Pancreas (tissue), 10 donors: Measurements from ENCODE around the gene LRPAP1. TPM values are rescaled to one million over a fixed set of nuclear protein-coding genes. Genes with fewer than 3 reads are reported as not detected.
"Not testable (repeated sequence)": the region's sequence is repeated elsewhere in the genome, so short reads cannot be mapped to it uniquely, and the experiment has no call there.

ENCODE experiments used
- ATAC-seq, 4 donors: fragments of 200-7000 bp; cut with Tn5 transposase; one replicate each; pipeline versions ENCODE4 v1.8.0 to v1.9.1; 2020; ENCODE audit warnings: mild to moderate bottlenecking in 4 of 4, moderate library complexity in 4 of 4
- DNase-seq, 6 donors: peaks; one replicate each; pipeline ENCODE4 v3.0.0-alpha.2; 2020
- FAIRE-seq: peaks from 2 replicates; lab custom pipeline; 2012; peaks lifted over from hg19 to GRCh38; lab: Jason Lieb, UNC
- H3K27ac ChIP-seq, 4 donors: fragments of 200-600 bp; sonication (generic); 1 replicate in 3 of 4; 2 replicates in 1 of 4; pipeline versions ENCODE4 v1.5.0 to v1.8.0; 2020
- H3K27me3 ChIP-seq, 4 donors: fragments of 200-600 bp; one replicate each; pipeline ENCODE4 v1.8.0; 2021
- H3K36me3 ChIP-seq, 3 donors: fragments of 200-600 bp; sonication (generic) in 1 of 3; one replicate each; pipeline versions ENCODE4 v1.5.0 to v1.8.0; 2020 to 2021
- H3K4me1 ChIP-seq, 3 donors: fragments of 200-600 bp; one replicate each; pipeline ENCODE4 v1.8.0; 2021
- H3K4me3 ChIP-seq, 4 donors: fragments of 200-600 bp; sonication (generic) in 2 of 4; one replicate each; pipeline versions ENCODE4 v1.5.0 to v1.8.0; 2020 to 2021
- H3K9me3 ChIP-seq, 4 donors: fragments of 200-600 bp; one replicate each; pipeline ENCODE4 v1.8.0; 2021
- CTCF ChIP-seq, 4 donors: fragments of 200-600 bp; sonication (generic) in 3 of 4; IDR thresholded peaks; one replicate each; pipeline versions ENCODE4 v1.5.0 to v1.8.0; 2021; ENCODE audit warnings: antibody characterized with exemption in 4 of 4
- WGBS, 2 donors: extraction: QIAGEN DNeasy Blood & Tissue Kit; methylation state at CpG; one replicate each; pipeline ENCODE4 v1.1.7; 2013; 5-methylcytosine and 5-hydroxymethylcytosine counted together
- intact Hi-C, 3 donors: fragments of 100-400 bp; cut with DNase I; formaldehyde crosslinking; loops; one replicate each; pipeline versions ENCODE4 v1.11.1 to v1.14.2; 2022
- polyA plus RNA-seq, 2 donors: library from polyadenylated mRNA; stranded (reverse); fragments of 200-250 nt; gene quantifications; one replicate each; pipeline ENCODE4 v1.2.3, GENCODE V29; 2013
- total RNA-seq, 6 donors: library from RNA; stranded (reverse); fragmentation: NEBNext Ultra II Directional in 4 of 6; extraction: Animal tissue kit (Norgen Biotek cat#: 25700) in 4 of 6; gene quantifications; one replicate each; pipeline versions ENCODE4 v1.2.1 to v1.2.4, GENCODE V29; 2021 to 2023
- donor health status: healthy with polysubstance abuse.
- donor health status: DM: no; HTN: no; CAD: no; lungs with moderate emphysema.
- donor health status: DM: no; HTN: no; CAD: no.
- donor health status: control.
- donor health status: control.
- donor health status: Bipolar disorder and iron deficiency.
- donor health status: DM: yes; HTN: yes; CAD: no.
- donor health status: DM: no; HTN: no; CAD: no.
- donor health status: DM: no; HTN: no; CAD: no.
- donor health status: DM: yes; HTN: yes; CAD: no.

The LRPAP1 gene
- total and polyA plus RNA-seq, 8 donors, result 30.4 to 129 (median 110) TPM

GRCh38 chr4:3574346-3574745 is 42.1 kb upstream of the LRPAP1 start:
- ATAC-seq, H3K4me1 ChIP-seq, intact Hi-C loops, H3K36me3 ChIP-seq, H3K9me3 ChIP-seq, H3K27ac ChIP-seq, FAIRE-seq, H3K4me3 ChIP-seq, DNase-seq, H3K27me3 ChIP-seq: not testable (repeated sequence)
- WGBS, 2 donors, result 78 to 79% methylated on average over 20 of the region's 20 CpGs

GRCh38 chr4:3573131-3573530 is 40.9 kb upstream of the LRPAP1 start:
- no peak overlapping the region for H3K27ac ChIP-seq
- no peaks in the 10 kb centered on the region for H3K9me3 ChIP-seq
- intact Hi-C loops, result no loop called here
- FAIRE-seq (no peak), ATAC-seq (no peak), DNase-seq (no peak)
- no peaks in the 10 kb centered on the region for H3K36me3 ChIP-seq
- no peak overlapping the region for H3K4me3 ChIP-seq
- no peak for TF ChIP-seq CTCF (IDR thresholded peaks at IDR 0.05)
- no peaks in the 10 kb centered on the region for H3K27me3 ChIP-seq
- WGBS, 2 donors, result 68 to 81% methylated on average over 12 of the region's 12 CpGs
- H3K4me1 ChIP-seq, result no peaks in the 10 kb centered on the region

DNA sequence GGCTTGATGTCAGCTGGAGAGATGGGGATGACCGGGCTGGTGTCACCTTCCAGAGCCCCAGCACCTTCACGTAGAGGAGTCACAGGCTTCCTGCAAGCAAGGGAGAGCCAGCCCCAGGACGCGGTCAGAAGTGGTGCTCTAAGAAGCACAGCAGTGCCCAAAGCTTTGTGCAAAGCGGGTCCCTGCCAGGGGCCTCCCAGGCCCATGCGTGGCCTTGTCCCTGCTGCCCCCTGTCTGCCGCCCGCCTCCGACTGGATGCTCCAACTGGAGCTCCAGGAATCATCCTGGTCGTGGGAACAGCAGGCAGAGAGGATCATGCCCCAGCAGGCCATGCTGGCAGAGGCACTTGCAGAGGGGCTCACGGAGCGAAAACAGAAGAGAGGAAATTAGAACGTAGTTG is 40.1 kb upstream of the LRPAP1 start:
- no peak for DNase-seq
- intact Hi-C loops, result no loop called here

GRCh38 chr4:3571921-3572320 is 39.7 kb upstream of the LRPAP1 start:
- 63 to 79% methylated on average over 11 of the region's 11 CpGs for WGBS, 2 donors
- no peaks in the 10 kb centered on the region for H3K27me3 ChIP-seq
- H3K4me1 ChIP-seq, result no peaks in the 10 kb centered on the region
- DNase-seq (no peak), ATAC-seq (no peak), FAIRE-seq (no peak)
- H3K36me3 ChIP-seq, result no peaks in the 10 kb centered on the region
- no peak overlapping the region for H3K4me3 ChIP-seq
- no peaks in the 10 kb centered on the region for H3K9me3 ChIP-seq
- intact Hi-C loops, result no loop called here
- no peak overlapping the region for H3K27ac ChIP-seq
- TF ChIP-seq CTCF (IDR thresholded peaks at IDR 0.05), result no peak

More for the DNA sequence above, 40.1 kb upstream of the LRPAP1 start:
- no peaks in the 10 kb centered on the region for H3K4me1 ChIP-seq
- H3K9me3 ChIP-seq, result no peaks in the 10 kb centered on the region
- no peak for TF ChIP-seq CTCF (IDR thresholded peaks at IDR 0.05)
- no peaks in the 10 kb centered on the region for H3K36me3 ChIP-seq
- H3K27ac ChIP-seq, result no peak overlapping the region
- H3K27me3 ChIP-seq, result no peaks in the 10 kb centered on the region
- WGBS, 2 donors, result 53 to 67% methylated on average over 13 of the region's 13 CpGs
- ATAC-seq (no peak), FAIRE-seq (no peak)
- no peak overlapping the region for H3K4me3 ChIP-seq

GRCh38 chr4:3570923-3571322 is 38.7 kb upstream of the LRPAP1 start:
- H3K9me3 ChIP-seq, H3K27me3 ChIP-seq, H3K27ac ChIP-seq, intact Hi-C loops, H3K4me3 ChIP-seq, FAIRE-seq, H3K36me3 ChIP-seq, DNase-seq, ATAC-seq, H3K4me1 ChIP-seq: not testable (repeated sequence)
- WGBS, 2 donors, result 50 to 67% methylated on average over 15 of the region's 15 CpGs

GRCh38 chr4:3569611-3570010 is 37.4 kb upstream of the LRPAP1 start:
- intact Hi-C loops, result not testable (repeated sequence)

DNA sequence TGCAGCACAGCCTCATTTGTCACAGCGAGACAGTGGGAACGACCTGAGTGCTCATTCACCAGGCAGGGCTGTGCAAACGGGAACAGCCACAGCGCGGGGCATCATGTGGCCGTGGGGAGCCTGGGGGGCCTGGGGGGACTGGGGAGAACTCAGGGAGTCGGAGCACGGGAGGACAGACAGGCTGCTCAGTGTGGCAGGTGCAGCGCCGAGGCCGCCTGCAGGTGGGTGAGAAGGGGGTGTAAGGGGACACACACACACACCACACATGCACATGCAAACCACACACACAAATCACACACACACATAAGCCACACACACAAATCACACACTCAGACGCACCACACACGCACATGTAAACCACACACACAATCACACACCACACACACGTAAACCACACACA is 34.5 kb upstream of the LRPAP1 start:
- H3K36me3 ChIP-seq, H3K9me3 ChIP-seq, H3K4me3 ChIP-seq, H3K27me3 ChIP-seq, DNase-seq, FAIRE-seq, H3K27ac ChIP-seq, H3K4me1 ChIP-seq, ATAC-seq, intact Hi-C loops: not testable (repeated sequence)
- WGBS, 2 donors, result 36 to 41% methylated on average over 8 to 12 of the region's 14 CpGs

More at GRCh38 chr4:3569611-3570010, 37.4 kb upstream of the LRPAP1 start:
- not testable (repeated sequence) for H3K4me3 ChIP-seq, H3K27ac ChIP-seq, H3K27me3 ChIP-seq, H3K9me3 ChIP-seq, ATAC-seq, FAIRE-seq, DNase-seq, H3K36me3 ChIP-seq, H3K4me1 ChIP-seq
- 71 to 76% methylated on average over 13 to 15 of the region's 15 CpGs for WGBS, 2 donors

- ATAC-seq, H3K9me3 ChIP-seq, FAIRE-seq, H3K36me3 ChIP-seq, intact Hi-C loops, H3K4me3 ChIP-seq, H3K4me1 ChIP-seq, DNase-seq, H3K27me3 ChIP-seq, H3K27ac ChIP-seq: not testable (repeated sequence)
- WGBS, 2 donors, result 15 to 17% methylated on average over 9 of the region's 12 CpGs
Measured at GRCh38 chr4:3566301-3566700, 34.1 kb upstream of the LRPAP1 start.

- ATAC-seq, H3K27me3 ChIP-seq, H3K4me3 ChIP-seq, intact Hi-C loops, H3K4me1 ChIP-seq, H3K9me3 ChIP-seq, DNase-seq, H3K27ac ChIP-seq, FAIRE-seq, H3K36me3 ChIP-seq: not testable (repeated sequence)
- WGBS, 2 donors, result 86 to 93% methylated on average over 31 of the region's 31 CpGs
Measured at GRCh38 chr4:3564948-3565347, 32.7 kb upstream of the LRPAP1 start.
